Nephron (organoid): Measurements from ENCODE around the gene USE1.

Experiments used
- H3K27ac Mint-ChIP-seq, 3 experiments: 2 replicates each; pipeline ENCODE4 v1.8.0; 2020; ENCODE audit warnings: mixed read lengths in 3 of 3, mild to moderate bottlenecking in 2 of 3, moderate library complexity in 1 of 3
- H3K27me3 Mint-ChIP-seq: 2 replicates; pipeline ENCODE4 v1.8.0; 2021; ENCODE audit warnings: low read depth, mild to moderate bottlenecking, moderate library complexity, mixed read lengths
- H3K36me3 Mint-ChIP-seq: 2 replicates; pipeline ENCODE4 v1.8.0; 2020; ENCODE audit warnings: low read depth, mixed read lengths
- H3K4me1 Mint-ChIP-seq: 2 replicates; pipeline ENCODE4 v1.8.0; 2020; ENCODE audit warnings: mixed read lengths
- H3K4me3 Mint-ChIP-seq, 3 experiments: 2 replicates each; pipeline ENCODE4 v1.8.0; 2020; ENCODE audit warnings: mild to moderate bottlenecking in 3 of 3, mixed read lengths in 3 of 3, moderate library complexity in 2 of 3
- H3K9me3 Mint-ChIP-seq: 2 replicates; pipeline ENCODE4 v1.8.0; 2020; ENCODE audit warnings: mixed read lengths
- TF ChIP-seq, protein P1 (sequence below), 3 experiments: fragments of 200-600 bp; sonication (generic); IDR thresholded peaks; one replicate each; pipeline ENCODE4 v1.5.0; 2021; ENCODE audit warnings: antibody characterized with exemption in 3 of 3; ENCODE audit not compliant: unreplicated experiment in 3 of 3

USE1 gene

DNA sequence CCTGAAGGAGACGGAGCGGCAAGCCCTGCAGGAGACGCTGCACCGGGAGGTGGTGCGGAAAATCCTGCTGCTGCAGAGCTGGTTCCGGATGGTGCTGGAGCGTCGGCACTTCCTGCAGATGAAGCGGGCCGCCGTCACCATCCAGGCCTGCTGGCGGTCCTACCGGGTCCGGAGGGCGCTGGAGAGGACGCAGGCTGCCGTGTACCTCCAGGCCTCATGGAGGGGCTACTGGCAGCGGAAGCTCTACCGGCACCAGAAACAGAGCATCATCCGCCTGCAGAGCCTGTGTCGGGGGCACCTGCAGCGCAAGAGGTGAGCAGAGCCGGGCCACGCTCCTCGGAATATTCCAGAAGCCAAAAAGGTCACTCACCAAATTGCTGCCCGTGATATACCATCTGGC is 22.4 kb upstream of the USE1 start:
- Mint-ChIP-seq H3K4me3 (no peak overlapping the region), H3K9me3 (no peaks in the 10 kb centered on the region), H3K27ac (no peak overlapping the region), H3K4me1 (no peaks in the 10 kb centered on the region), H3K27me3 (no peaks in the 10 kb centered on the region), H3K36me3 (peaks cover 49% of the 10 kb centered on the region)
- TF ChIP-seq, protein P1, sequence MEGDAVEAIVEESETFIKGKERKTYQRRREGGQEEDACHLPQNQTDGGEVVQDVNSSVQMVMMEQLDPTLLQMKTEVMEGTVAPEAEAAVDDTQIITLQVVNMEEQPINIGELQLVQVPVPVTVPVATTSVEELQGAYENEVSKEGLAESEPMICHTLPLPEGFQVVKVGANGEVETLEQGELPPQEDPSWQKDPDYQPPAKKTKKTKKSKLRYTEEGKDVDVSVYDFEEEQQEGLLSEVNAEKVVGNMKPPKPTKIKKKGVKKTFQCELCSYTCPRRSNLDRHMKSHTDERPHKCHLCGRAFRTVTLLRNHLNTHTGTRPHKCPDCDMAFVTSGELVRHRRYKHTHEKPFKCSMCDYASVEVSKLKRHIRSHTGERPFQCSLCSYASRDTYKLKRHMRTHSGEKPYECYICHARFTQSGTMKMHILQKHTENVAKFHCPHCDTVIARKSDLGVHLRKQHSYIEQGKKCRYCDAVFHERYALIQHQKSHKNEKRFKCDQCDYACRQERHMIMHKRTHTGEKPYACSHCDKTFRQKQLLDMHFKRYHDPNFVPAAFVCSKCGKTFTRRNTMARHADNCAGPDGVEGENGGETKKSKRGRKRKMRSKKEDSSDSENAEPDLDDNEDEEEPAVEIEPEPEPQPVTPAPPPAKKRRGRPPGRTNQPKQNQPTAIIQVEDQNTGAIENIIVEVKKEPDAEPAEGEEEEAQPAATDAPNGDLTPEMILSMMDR (IDR thresholded peaks at IDR 0.05; ENCODE audit: unreplicated experiment in 3 of 3), result no peak

DNA sequence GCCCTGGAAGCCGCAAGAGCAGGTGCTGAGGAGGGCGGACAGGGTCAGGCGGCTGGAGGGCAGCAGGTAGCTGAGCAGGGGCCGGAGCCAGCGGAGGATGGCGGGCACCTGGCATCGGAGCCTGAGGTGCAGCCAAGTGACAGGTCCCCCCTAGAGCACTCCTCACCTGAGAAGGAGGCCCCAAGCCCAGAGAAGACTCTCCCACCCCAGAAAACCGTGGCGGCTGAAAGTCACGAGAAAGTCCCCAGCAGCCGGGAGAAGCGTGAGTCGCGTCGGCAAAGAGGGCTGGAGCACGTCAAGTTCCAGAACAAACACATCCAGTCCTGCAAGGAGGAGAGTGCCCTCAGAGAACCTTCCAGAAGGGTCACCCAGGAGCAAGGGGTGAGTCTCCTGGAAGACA is 20.5 kb upstream of the USE1 start:
- Mint-ChIP-seq H3K27me3 (no peaks in the 10 kb centered on the region), H3K36me3 (peaks cover 57% of the 10 kb centered on the region), H3K4me3 (no peak overlapping the region), H3K27ac (no peak overlapping the region), H3K9me3 (no peaks in the 10 kb centered on the region), H3K4me1 (no peaks in the 10 kb centered on the region)
- TF ChIP-seq, protein P1 (IDR thresholded peaks at IDR 0.05; ENCODE audit: unreplicated experiment in 3 of 3), result no peak

DNA sequence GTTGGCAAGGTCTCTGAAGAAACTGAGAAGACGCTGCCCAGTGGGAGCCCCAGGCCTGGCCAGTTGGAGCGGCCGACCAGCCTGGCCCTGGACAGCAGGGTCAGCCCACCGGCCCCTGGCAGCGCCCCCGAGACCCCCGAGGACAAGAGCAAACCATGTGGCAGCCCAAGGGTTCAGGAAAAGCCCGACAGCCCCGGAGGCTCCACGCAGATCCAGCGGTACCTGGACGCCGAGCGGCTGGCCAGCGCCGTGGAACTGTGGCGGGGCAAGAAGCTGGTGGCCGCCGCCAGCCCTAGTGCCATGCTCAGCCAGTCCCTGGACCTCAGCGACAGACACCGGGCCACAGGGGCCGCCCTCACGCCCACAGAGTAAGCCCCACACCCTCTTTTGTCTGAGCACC is 20.1 kb upstream of the USE1 start:
- H3K4me1 Mint-ChIP-seq, result no peaks in the 10 kb centered on the region

DNA sequence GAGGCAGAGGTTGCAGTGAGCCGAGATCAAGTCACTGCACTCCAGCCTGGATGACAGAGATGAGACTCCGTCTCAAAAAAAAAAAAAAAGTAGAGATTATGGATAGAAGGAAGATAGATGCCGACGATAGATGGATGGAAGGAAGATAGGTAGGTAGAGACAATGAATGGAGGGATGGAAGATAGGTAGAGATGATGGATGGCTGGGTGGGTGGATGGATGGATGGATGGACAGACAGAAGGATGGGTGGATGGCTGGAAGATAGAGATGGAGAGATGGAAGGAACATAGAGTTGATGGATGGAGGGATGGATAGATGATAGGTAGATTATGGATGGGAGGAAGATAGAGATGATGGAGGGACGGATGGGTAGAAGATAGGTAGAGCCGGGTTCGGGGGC is 18.5 kb upstream of the USE1 start:
- H3K27me3 Mint-ChIP-seq, result no peaks in the 10 kb centered on the region
- no peak overlapping the region for H3K27ac Mint-ChIP-seq
- no peaks in the 10 kb centered on the region for H3K4me1 Mint-ChIP-seq
- H3K9me3 Mint-ChIP-seq, result no peaks in the 10 kb centered on the region
- TF ChIP-seq, protein P1 (IDR thresholded peaks at IDR 0.05; ENCODE audit: unreplicated experiment in 3 of 3), result no peak
- no peak overlapping the region for H3K4me3 Mint-ChIP-seq
- peaks cover 62% of the 10 kb centered on the region for H3K36me3 Mint-ChIP-seq

More for the DNA sequence above, 20.1 kb upstream of the USE1 start:
- Mint-ChIP-seq H3K27me3 (no peaks in the 10 kb centered on the region), H3K36me3 (peaks cover 58% of the 10 kb centered on the region), H3K27ac (no peak overlapping the region), H3K4me3 (no peak overlapping the region), H3K9me3 (no peaks in the 10 kb centered on the region)
- TF ChIP-seq, protein P1 (IDR thresholded peaks at IDR 0.05; ENCODE audit: unreplicated experiment in 3 of 3), result no peak

DNA sequence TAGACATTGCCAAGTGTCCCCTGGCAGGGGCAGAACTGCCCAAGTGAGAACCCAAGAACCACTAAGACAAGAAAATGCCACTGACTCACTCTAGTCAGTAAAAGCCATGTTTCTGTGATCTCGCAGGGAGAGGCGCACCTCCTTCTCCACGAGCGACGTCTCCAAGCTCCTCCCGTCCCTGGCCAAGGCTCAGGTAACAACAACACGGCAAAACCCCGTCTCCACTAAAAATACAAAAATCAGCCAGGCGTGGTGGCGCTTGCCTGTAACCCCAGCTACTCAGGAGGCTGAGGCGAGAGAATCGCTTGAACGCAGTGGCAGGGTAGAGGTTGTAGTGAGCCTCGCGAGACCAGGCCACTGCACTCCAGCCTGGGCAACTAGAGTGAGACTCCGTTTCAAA is 17.5 kb upstream of the USE1 start:
- peaks cover 72% of the 10 kb centered on the region for H3K36me3 Mint-ChIP-seq
- H3K27ac Mint-ChIP-seq, result no peak overlapping the region
- no peak overlapping the region for H3K4me3 Mint-ChIP-seq
- no peaks in the 10 kb centered on the region for H3K27me3 Mint-ChIP-seq
- TF ChIP-seq, protein P1 (IDR thresholded peaks at IDR 0.05; ENCODE audit: unreplicated experiment in 3 of 3), result no peak
- H3K9me3 Mint-ChIP-seq, result no peaks in the 10 kb centered on the region
- no peaks in the 10 kb centered on the region for H3K4me1 Mint-ChIP-seq

DNA sequence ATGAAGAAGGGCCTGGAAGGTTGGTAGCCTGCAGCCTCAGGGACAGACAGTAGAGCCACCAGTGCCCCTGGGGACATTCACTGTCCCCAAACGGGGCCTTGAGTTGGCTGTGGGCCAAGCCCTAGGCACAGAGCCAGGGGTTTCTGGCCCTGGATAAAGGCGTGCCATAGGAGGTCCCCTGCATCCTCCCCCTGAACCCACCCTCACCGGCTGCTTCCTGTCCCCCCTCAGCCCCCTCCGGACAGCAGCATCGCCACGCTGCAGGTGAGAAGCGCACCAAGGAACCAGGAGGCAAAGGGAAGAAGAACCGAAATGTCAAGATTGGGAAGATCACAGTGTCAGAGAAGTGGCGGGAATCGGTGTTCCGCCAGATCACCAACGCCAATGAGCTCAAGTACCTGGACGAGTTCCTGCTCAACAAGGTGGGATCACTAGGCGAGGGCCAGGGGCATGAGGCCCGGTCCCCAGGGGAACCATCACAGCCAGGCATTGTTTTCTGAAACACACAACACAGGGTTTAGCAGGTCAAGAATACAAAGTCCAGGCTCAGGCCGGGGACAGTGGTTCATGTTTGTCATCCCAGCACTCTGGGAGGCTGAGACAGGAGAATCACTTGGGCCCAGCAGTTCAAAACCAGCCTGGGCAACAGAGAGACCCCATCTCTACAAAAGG is 14.6 kb upstream of the USE1 start:
- Mint-ChIP-seq H3K27me3 (peaks cover 3% of the 10 kb centered on the region), H3K9me3 (no peaks in the 10 kb centered on the region), H3K27ac (no peak overlapping the region), H3K4me3 (no peak overlapping the region), H3K4me1 (no peaks in the 10 kb centered on the region), H3K36me3 (peaks cover 72% of the 10 kb centered on the region)
- TF ChIP-seq, protein P1 (IDR thresholded peaks at IDR 0.05; ENCODE audit: unreplicated experiment in 3 of 3), result no peak
